GM12878 (cell line): ENCODE data around the gene ETV6. TPM values are rescaled to one million over a fixed set of nuclear protein-coding genes. Genes with fewer than 3 reads are reported as not detected.
A peak's percentile ranks its signal among the peaks of the same experiment; 100 is the strongest.

Experiments
- ATAC-seq: fragments of 200-7000 bp; cut with Tn5 transposase; 3 replicates; pipeline ENCODE4 v1.9.1; 2020; ENCODE audit warnings: mild to moderate bottlenecking, moderate library complexity
- BruUV-seq: library from RNA; stranded (reverse); fragments of 400-500 nt; replicated peaks from 2 replicates; lab custom pipeline; 2021; lab: Mats Ljungman, UMichigan
- CTCF ChIA-PET: fragments of 300-600 bp; sonication (Branson Sonifier 250); formaldehyde crosslinking; extraction: SDS; loops from one replicate; lab custom pipeline; 2021; ENCODE audit warnings: inconsistent platforms; lab: Yijun Ruan, JAX
- POLR2A ChIA-PET: fragments of 350-600 bp; formaldehyde crosslinking; extraction: SDS; loops from one replicate; lab custom pipeline; 2021; ENCODE audit warnings: inconsistent platforms; lab: Charles Lee
- RAD21 ChIA-PET: fragments of 300-600 bp; sonication (Branson Sonifier 250); formaldehyde crosslinking; loops from one replicate; lab custom pipeline; 2023; ENCODE audit warnings: antibody characterized with exemption; ENCODE audit not compliant: unreplicated experiment; lab: Charles Lee
- SMC1A ChIA-PET: fragments of 300-600 bp; sonication (Branson Sonifier 250); formaldehyde crosslinking; loops from one replicate; lab custom pipeline; 2023; ENCODE audit not compliant: unreplicated experiment, uncharacterized antibody; lab: Charles Lee
- DNase-seq: peaks from one replicate; pipeline ENCODE4 v3.0.0-alpha.2; 2011; ENCODE audit warnings: low read depth, low spot score
- FAIRE-seq: peaks from 3 replicates; lab custom pipeline; 2011; peaks lifted over from hg19 to GRCh38; lab: Jason Lieb, UNC
- H2AFZ ChIP-seq: 2 replicates; pipeline ENCODE4 v1.6.0; 2011; ENCODE audit warnings: low read depth, low read length, control low read depth; ENCODE audit not compliant: control insufficient read depth
- H3K27ac ChIP-seq: 2 replicates; pipeline ENCODE4 v1.5.1; 2011; ENCODE audit warnings: control low read depth; ENCODE audit not compliant: control insufficient read depth, insufficient read depth
- H3K27me3 ChIP-seq, 2 experiments: replicated peaks in 1 of 2; 2 replicates each; pipeline versions ENCODE4 v1.6.0 to v1.6.1; 2011; ENCODE audit warnings: low read length in 1 of 2; ENCODE audit not compliant: control insufficient read depth in 2 of 2, insufficient read depth in 2 of 2
- H3K36me3 ChIP-seq, 2 experiments: 2 replicates each; pipeline ENCODE4 v1.5.1; 2011; ENCODE audit warnings: low read length in 1 of 2; ENCODE audit not compliant: control insufficient read depth in 2 of 2, insufficient read depth in 2 of 2
- H3K4me1 ChIP-seq: 2 replicates; pipeline ENCODE4 v1.6.1; 2011; ENCODE audit warnings: mild to moderate bottlenecking, low read length, moderate library complexity, mixed read lengths; ENCODE audit not compliant: control insufficient read depth, insufficient read depth
- H3K4me2 ChIP-seq: 2 replicates; pipeline ENCODE4 v1.6.0; 2011; ENCODE audit warnings: control low read depth; ENCODE audit not compliant: control insufficient read depth, insufficient read depth
- H3K4me3 ChIP-seq: fragments of 200-600 bp; sonication (generic); 2 replicates; pipeline ENCODE4 v1.5.1; 2016
- H3K79me2 ChIP-seq: 2 replicates; pipeline ENCODE4 v1.6.0; 2011; ENCODE audit warnings: low read length; ENCODE audit not compliant: control insufficient read depth, insufficient read depth
- H3K9ac ChIP-seq: 2 replicates; pipeline ENCODE4 v1.8.0; 2011; ENCODE audit warnings: low read length, control low read depth, mixed read lengths; ENCODE audit not compliant: control insufficient read depth, insufficient read depth
- H3K9me3 ChIP-seq: replicated peaks from 3 replicates; pipeline ENCODE4 v1.5.1; 2011; ENCODE audit warnings: mild to moderate bottlenecking, low read length; ENCODE audit not compliant: control insufficient read depth, insufficient read depth
- H4K20me1 ChIP-seq: 2 replicates; pipeline ENCODE4 v1.6.0; 2011; ENCODE audit not compliant: control insufficient read depth, insufficient read depth
- ATF2 ChIP-seq: IDR thresholded peaks from 2 replicates; pipeline ENCODE4 v1.6.1; 2012; ENCODE audit warnings: low read length, inconsistent platforms
- BCL11A ChIP-seq: IDR thresholded peaks from 2 replicates; pipeline ENCODE4 v1.6.1; 2011; ENCODE audit warnings: low read depth, low read length
- BHLHE40 ChIP-seq, 2 experiments: fragments of 450-650 bp in 1 of 2; IDR thresholded peaks; 2 replicates each; pipeline ENCODE4 v1.6.1; 2011 to 2017; ENCODE audit warnings: low read depth in 2 of 2, borderline replicate concordance in 1 of 2, improper control_type of control experiment in 1 of 2, low read length in 1 of 2, mild to moderate bottlenecking in 1 of 2
- CEBPZ ChIP-seq: fragments of 150-350 bp; IDR thresholded peaks from 2 replicates; pipeline ENCODE4 v1.6.1; 2016; ENCODE audit warnings: low read depth, low read length
- E2F8 ChIP-seq: fragments of 450-650 bp; IDR thresholded peaks from 2 replicates; pipeline ENCODE4 v1.6.1; 2018; ENCODE audit warnings: mild to moderate bottlenecking, low read depth, moderate library complexity; ENCODE audit not compliant: partially characterized antibody
- NFXL1 ChIP-seq: fragments of 450-650 bp; IDR thresholded peaks from 2 replicates; pipeline ENCODE4 v1.6.1; 2017; ENCODE audit warnings: antibody characterized with exemption, mild to moderate bottlenecking, borderline replicate concordance
- NFYB ChIP-seq: IDR thresholded peaks from 2 replicates; pipeline ENCODE4 v1.6.1; 2011; ENCODE audit warnings: low read depth, mild to moderate bottlenecking, low read length, improper control_type of control experiment, moderate library complexity; ENCODE audit not compliant: insufficient read depth
- NR2F1 ChIP-seq: fragments of 450-650 bp; conservative IDR thresholded peaks from 2 replicates; pipeline ENCODE4 v1.6.1; 2017; ENCODE audit warnings: mild to moderate bottlenecking
- POLR2A ChIP-seq: IDR thresholded peaks from 2 replicates; pipeline ENCODE4 v1.6.1; 2011; ENCODE audit warnings: low read depth, mild to moderate bottlenecking, low read length
- RB1 ChIP-seq: fragments of 450-650 bp; formaldehyde crosslinking; IDR thresholded peaks from 2 replicates; pipeline ENCODE4 v1.6.1; 2017; ENCODE audit warnings: mild to moderate bottlenecking, borderline replicate concordance
- SMC3 ChIP-seq: IDR thresholded peaks from 2 replicates; pipeline ENCODE4 v1.6.1; 2011; ENCODE audit warnings: low read length, improper control_type of control experiment, borderline replicate concordance
- SREBF2 ChIP-seq: IDR thresholded peaks from 2 replicates; pipeline ENCODE4 v1.6.1; 2012; ENCODE audit warnings: mild to moderate bottlenecking, low read length
- SRF ChIP-seq, 2 experiments: IDR thresholded peaks; 2 replicates each; pipeline ENCODE4 v1.6.1; 2011; ENCODE audit warnings: low read depth in 2 of 2, low read length in 2 of 2, mild to moderate bottlenecking in 1 of 2, moderate library complexity in 1 of 2
- STAT3 ChIP-seq: IDR thresholded peaks from 2 replicates; pipeline ENCODE4 v1.6.1; 2011; ENCODE audit warnings: low read depth, low read length, improper control_type of control experiment
- SUPT20H ChIP-seq: IDR thresholded peaks from 2 replicates; pipeline ENCODE4 v1.6.1; 2011; ENCODE audit warnings: low read depth, mild to moderate bottlenecking, low read length, moderate library complexity, borderline replicate concordance; ENCODE audit not compliant: control insufficient read depth
- TARDBP ChIP-seq: IDR thresholded peaks from 2 replicates; pipeline ENCODE4 v1.6.1; 2016; ENCODE audit warnings: borderline replicate concordance
- ZNF24 ChIP-seq: fragments of 450-650 bp; IDR thresholded peaks from 2 replicates; pipeline ENCODE4 v1.6.1; 2017; ENCODE audit warnings: antibody characterized with exemption, mild to moderate bottlenecking
- ZNF384 ChIP-seq: IDR thresholded peaks from 2 replicates; pipeline ENCODE4 v1.6.1; 2012; ENCODE audit warnings: low read depth, mild to moderate bottlenecking, low read length, improper control_type of control experiment, borderline replicate concordance
- WGBS: methylation state at CpG from one replicate; pipeline ENCODE4 v1.1.6; 2016; ENCODE audit warnings: low lambda C conversion rate; ENCODE audit not compliant: insufficient replicate concordance, insufficient coverage; ENCODE audit errors: missing lambda C conversion rate; 5-methylcytosine and 5-hydroxymethylcytosine counted together
- in situ Hi-C: fragments of 300-500 bp; cut with MboI; formaldehyde crosslinking; loops from 9 replicates; pipeline ENCODE4 v1.14.3; 2018; ENCODE audit warnings: mixed read lengths
- intact Hi-C: fragments of 100-400 bp; cut with micrococcal nuclease; formaldehyde crosslinking; loops from one replicate; pipeline ENCODE4 v1.14.2; 2022; ENCODE audit not compliant: unreplicated experiment
- polyA plus RNA-seq, 11 experiments: library from polyadenylated mRNA; depleted of rRNA in 4 of 11; unstranded in 6 of 11; stranded (reverse) in 5 of 11; fragments of >200 nt; fragmentation: Nextera tagmentation in 4 of 11; fragmentation: Illumina TruSeq in 1 of 11; extraction: Ambion mirVana in 4 of 11; extraction: Trizol in 1 of 11; gene quantifications; 1 replicate in 1 of 11; 2 replicates in 10 of 11; pipeline versions ENCODE4 v1.2.1 to v1.2.3, GENCODE V29; 2011 to 2016; ENCODE audit warnings: inconsistent platforms in 2 of 11, missing spikeins in 2 of 11, low read depth in 1 of 11
- total RNA-seq, 4 experiments: library from RNA; depleted of rRNA in 3 of 4; stranded (reverse); fragments of >200 nt in 3 of 4; fragmentation: Illumina TruSeq in 1 of 4; extraction: Trizol in 1 of 4; gene quantifications; 2 replicates each; pipeline versions ENCODE4 v1.2.1 to v1.2.3, GENCODE V29; 2013 to 2021

The ETV6 gene
- total and polyA plus RNA-seq, 10 of the 15 experiments (the other 5 are each of a cell fraction or from before 2014, with no cell fraction given): 6.6 to 74.8 (median 24.6) TPM

- TSS peak; percentile 8 for BruUV-seq
- no peaks in the 10 kb centered on the region for H3K27me3 ChIP-seq
- SMC1A ChIA-PET: interaction anchor here (0.8 to 10.7 kb wide), 18 partner anchors 9 to 231 kb away, joined by 3 to 148 read pairs (median 7); no protein-coding TSS in a partner anchor
- peak; percentile 5; the same call in 2 of the 3 replicates for ATAC-seq
- peaks cover 59% of the 10 kb centered on the region for H3K4me1 ChIP-seq
- peaks cover 8 to 16% of the 10 kb centered on the region in 2 experiments; a peak in 3 of 4 replicates for H3K36me3 ChIP-seq
- H4K20me1 ChIP-seq: no peaks in the 10 kb centered on the region
- no peak overlapping the region for H2AFZ ChIP-seq
- in situ Hi-C loops (no loop called here), intact Hi-C loops (loop anchor here (1.0 kb wide), 1 partner anchor 30 kb away; no protein-coding TSS in a partner anchor)
- no peak for FAIRE-seq
- no peak for DNase-seq
- RAD21 ChIA-PET: interaction anchor here (1.1 to 5.3 kb wide), 15 partner anchors 9 to 246 kb away, joined by 3 to 71 read pairs (median 6); no protein-coding TSS in a partner anchor
- CTCF ChIA-PET: interaction anchor here (1.4 to 3.6 kb wide), 4 partner anchors 8 to 230 kb away, joined by 3 to 16 read pairs (median 9); no protein-coding TSS in a partner anchor
- peak overlapping the region; percentile 61; the same call in 1 of the 2 replicates for H3K4me3 ChIP-seq
- H3K27ac ChIP-seq: peak overlapping the region; percentile 93
- 3% methylated on average over 3 of the region's 3 CpGs for WGBS
- POLR2A ChIA-PET: interaction anchor here (0.8 to 4.5 kb wide), 9 partner anchors 8 to 61 kb away, joined by 3 to 24 read pairs (median 4); no protein-coding TSS in a partner anchor
- peak overlapping the region; percentile 96 for H3K4me2 ChIP-seq
- H3K9me3 ChIP-seq: no peaks in the 10 kb centered on the region
- H3K9ac ChIP-seq: peak overlapping the region; percentile 48
- H3K79me2 ChIP-seq: peaks cover 85% of the 10 kb centered on the region
- no peak for TF ChIP-seq ZNF24
- no peak for TF ChIP-seq E2F8
- no peak for TF ChIP-seq NFYB
- TF ChIP-seq ZNF384: no peak
- no peak for TF ChIP-seq CEBPZ
- no peak for TF ChIP-seq SREBF2
- TF ChIP-seq NFXL1: no peak
- no peak for TF ChIP-seq NR2F1
- TF ChIP-seq SRF (IDR thresholded peaks at IDR 0.05; ENCODE audit: low read depth in 2 of 2, low read length in 2 of 2): no peak
- TF ChIP-seq STAT3: no peak
- no peak for TF ChIP-seq RB1
- no peak for TF ChIP-seq SMC3
- TF ChIP-seq TARDBP: no peak
- no peak for TF ChIP-seq BHLHE40 (IDR thresholded peaks at IDR 0.05; ENCODE audit: borderline replicate concordance in 1 of 2, low read depth in 2 of 2, low read length in 1 of 2)
- TF ChIP-seq SUPT20H: no peak
- peak; percentile 70 for TF ChIP-seq BCL11A
- peak; percentile 59; the same call in 1 of the 2 replicates for TF ChIP-seq ATF2
- TF ChIP-seq POLR2A: no peak
These were observed 161.5 kb downstream of the ETV6 start for GRCh38 chr12:11811008-11811407.
